ENCODE data around the gene CYP46A1.

Gene CYP46A1

DNA sequence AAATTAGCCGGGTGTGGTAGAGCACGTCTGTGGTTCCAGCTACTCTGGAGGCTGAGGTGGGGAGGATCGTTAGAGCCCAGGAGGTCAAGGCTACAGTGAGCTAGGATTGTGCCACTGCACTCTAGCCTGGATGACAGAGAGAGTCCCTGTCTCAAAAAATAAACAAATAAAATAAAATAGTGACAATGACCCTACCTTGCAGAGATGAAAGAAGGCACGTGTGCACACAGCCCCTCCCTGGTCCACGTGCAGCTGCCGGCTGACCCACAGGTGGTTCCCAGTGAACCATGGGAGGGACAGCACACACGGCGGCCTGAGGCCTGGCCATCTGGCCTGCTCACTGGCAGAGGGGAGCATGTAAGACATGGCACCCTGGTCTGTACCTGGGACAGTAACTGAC, 34.5 kb upstream of the CYP46A1 start:
- Histone ChIP-seq H3K4me1 (ENCODE audit: insufficient read depth, low read length, severe bottlenecking) (no peaks in the 10 kb centered on the region), H3K4me2 (ENCODE audit: low read length) (no peak overlapping the region), H3K9me2 (ENCODE audit: low read depth, low read length) (no peaks in the 10 kb centered on the region), H3K79me2 (ENCODE audit: insufficient read depth, low read length) (no peaks in the 10 kb centered on the region), H2AFZ (ENCODE audit: low read length) (no peak overlapping the region), H3K9me3 (ENCODE audit: low read length) (no peaks in the 10 kb centered on the region), H3F3A (ENCODE audit: insufficient read depth, low read length) (no peaks in the 10 kb centered on the region), H3K27ac (ENCODE audit: low read depth, low read length, poor library complexity, severe bottlenecking) (no peak overlapping the region), H4K20me1 (ENCODE audit: insufficient read depth, low read length) (no peaks in the 10 kb centered on the region), H3K4me3 (ENCODE audit: low read depth, low read length, poor library complexity, severe bottlenecking) (no peak overlapping the region), H3K9ac (ENCODE audit: low read length) (no peak overlapping the region), H3K36me3 (ENCODE audit: insufficient read depth, low read length) (no peaks in the 10 kb centered on the region), H3K27me3 (ENCODE audit: insufficient read depth, low read length) (no peaks in the 10 kb centered on the region; the same call in 1 of the 2 replicates)
- no peak for TF ChIP-seq EZH2 (IDR thresholded peaks at IDR 0.05; ENCODE audit: borderline replicate concordance, low read length)
- TF ChIP-seq, protein P1, sequence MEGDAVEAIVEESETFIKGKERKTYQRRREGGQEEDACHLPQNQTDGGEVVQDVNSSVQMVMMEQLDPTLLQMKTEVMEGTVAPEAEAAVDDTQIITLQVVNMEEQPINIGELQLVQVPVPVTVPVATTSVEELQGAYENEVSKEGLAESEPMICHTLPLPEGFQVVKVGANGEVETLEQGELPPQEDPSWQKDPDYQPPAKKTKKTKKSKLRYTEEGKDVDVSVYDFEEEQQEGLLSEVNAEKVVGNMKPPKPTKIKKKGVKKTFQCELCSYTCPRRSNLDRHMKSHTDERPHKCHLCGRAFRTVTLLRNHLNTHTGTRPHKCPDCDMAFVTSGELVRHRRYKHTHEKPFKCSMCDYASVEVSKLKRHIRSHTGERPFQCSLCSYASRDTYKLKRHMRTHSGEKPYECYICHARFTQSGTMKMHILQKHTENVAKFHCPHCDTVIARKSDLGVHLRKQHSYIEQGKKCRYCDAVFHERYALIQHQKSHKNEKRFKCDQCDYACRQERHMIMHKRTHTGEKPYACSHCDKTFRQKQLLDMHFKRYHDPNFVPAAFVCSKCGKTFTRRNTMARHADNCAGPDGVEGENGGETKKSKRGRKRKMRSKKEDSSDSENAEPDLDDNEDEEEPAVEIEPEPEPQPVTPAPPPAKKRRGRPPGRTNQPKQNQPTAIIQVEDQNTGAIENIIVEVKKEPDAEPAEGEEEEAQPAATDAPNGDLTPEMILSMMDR (IDR thresholded peaks at IDR 0.05; ENCODE audit: low read length), result no peak

DNA sequence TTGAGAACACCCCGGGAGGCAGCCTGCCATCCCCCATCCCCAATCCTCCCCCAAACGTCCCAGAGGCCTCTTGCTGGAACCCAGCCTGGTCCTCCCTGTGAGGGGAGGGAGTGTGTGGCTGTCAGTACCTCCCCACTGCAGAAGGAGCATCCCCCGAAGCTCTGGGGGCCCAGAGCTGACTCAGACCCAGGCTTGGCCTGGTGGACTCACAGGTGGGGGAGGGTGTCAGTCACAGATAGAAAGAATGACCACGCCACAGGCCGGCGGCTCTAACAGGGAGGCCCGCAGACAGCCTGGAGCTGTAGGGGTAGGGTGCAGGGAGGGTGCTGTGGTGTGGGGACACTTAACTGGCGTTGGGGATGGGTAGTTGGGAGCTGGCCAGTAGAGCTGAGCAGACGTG, 33.9 kb upstream of the CYP46A1 start:
- H3K27me3 ChIP-seq (ENCODE audit: insufficient read depth, low read length), result no peaks in the 10 kb centered on the region; the same call in 1 of the 2 replicates
- H3K4me1 ChIP-seq (ENCODE audit: insufficient read depth, low read length, severe bottlenecking), result no peaks in the 10 kb centered on the region
- H3K36me3 ChIP-seq (ENCODE audit: insufficient read depth, low read length), result no peaks in the 10 kb centered on the region
- H3K79me2 ChIP-seq (ENCODE audit: insufficient read depth, low read length), result no peaks in the 10 kb centered on the region
- H3K27ac ChIP-seq (ENCODE audit: low read depth, low read length, poor library complexity, severe bottlenecking), result no peak overlapping the region
- H3K9ac ChIP-seq (ENCODE audit: low read length), result no peak overlapping the region
- H2AFZ ChIP-seq (ENCODE audit: low read length), result no peak overlapping the region
- H3K4me3 ChIP-seq (ENCODE audit: low read depth, low read length, poor library complexity, severe bottlenecking), result no peak overlapping the region
- H3K4me2 ChIP-seq (ENCODE audit: low read length), result no peak overlapping the region
- no peaks in the 10 kb centered on the region for H4K20me1 ChIP-seq (ENCODE audit: insufficient read depth, low read length)
- TF ChIP-seq EZH2 (IDR thresholded peaks at IDR 0.05; ENCODE audit: borderline replicate concordance, low read length), result no peak
- TF ChIP-seq, protein P1 (IDR thresholded peaks at IDR 0.05; ENCODE audit: low read length), result no peak
- no peaks in the 10 kb centered on the region for H3K9me3 ChIP-seq (ENCODE audit: low read length)
- no peaks in the 10 kb centered on the region for H3K9me2 ChIP-seq (ENCODE audit: low read depth, low read length)
- H3F3A ChIP-seq (ENCODE audit: insufficient read depth, low read length), result no peaks in the 10 kb centered on the region

DNA sequence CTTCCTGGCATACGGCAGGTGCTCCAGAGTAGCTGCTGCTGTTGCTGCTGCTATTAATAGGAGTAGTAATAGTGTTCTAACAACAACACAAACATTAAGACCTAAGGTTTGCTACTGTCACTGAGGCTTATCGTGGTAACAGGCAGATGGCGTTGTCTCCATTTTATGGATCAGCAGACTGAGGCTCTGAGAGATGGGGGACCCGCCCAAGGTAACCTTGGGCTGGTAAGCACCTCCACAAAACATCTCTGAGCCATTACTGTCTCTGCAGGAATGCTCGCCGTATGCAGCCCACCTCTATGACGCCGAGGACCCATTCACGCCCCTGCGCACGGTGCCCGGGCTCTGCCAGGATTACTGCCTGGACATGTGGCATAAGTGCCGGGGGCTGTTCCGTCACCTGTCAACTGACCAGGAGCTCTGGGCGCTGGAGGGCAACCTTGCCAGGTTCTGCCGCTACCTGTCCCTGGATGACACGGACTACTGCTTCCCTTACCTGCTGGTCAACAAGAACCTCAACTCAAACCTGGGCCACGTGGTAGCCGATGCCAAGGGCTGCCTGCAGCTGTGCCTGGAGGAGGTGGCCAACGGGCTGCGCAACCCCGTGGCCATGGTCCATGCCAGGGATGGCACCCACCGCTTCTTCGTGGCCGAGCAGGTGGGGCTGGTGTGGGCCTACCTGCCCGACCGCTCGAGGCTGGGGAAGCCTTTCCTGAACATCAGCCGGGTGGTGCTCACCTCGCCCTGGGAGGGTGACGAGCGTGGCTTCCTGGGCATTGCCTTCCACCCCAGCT, 31.9 kb upstream of the CYP46A1 start:
- H3K4me2 ChIP-seq (ENCODE audit: low read length), result no peak overlapping the region
- no peak overlapping the region for H2AFZ ChIP-seq (ENCODE audit: low read length)
- TF ChIP-seq, protein P1 (IDR thresholded peaks at IDR 0.05; ENCODE audit: low read length), result no peak
- TF ChIP-seq EZH2 (IDR thresholded peaks at IDR 0.05; ENCODE audit: borderline replicate concordance, low read length), result no peak
- no peaks in the 10 kb centered on the region for H3K79me2 ChIP-seq (ENCODE audit: insufficient read depth, low read length)
- H3K4me1 ChIP-seq (ENCODE audit: insufficient read depth, low read length, severe bottlenecking), result no peaks in the 10 kb centered on the region
- no peak overlapping the region for H3K9ac ChIP-seq (ENCODE audit: low read length)
- H3K9me2 ChIP-seq (ENCODE audit: low read depth, low read length), result no peaks in the 10 kb centered on the region
- no peak overlapping the region for H3K4me3 ChIP-seq (ENCODE audit: low read depth, low read length, poor library complexity, severe bottlenecking)
- H3F3A ChIP-seq (ENCODE audit: insufficient read depth, low read length), result no peaks in the 10 kb centered on the region
- no peaks in the 10 kb centered on the region for H3K36me3 ChIP-seq (ENCODE audit: insufficient read depth, low read length)
- H4K20me1 ChIP-seq (ENCODE audit: insufficient read depth, low read length), result no peaks in the 10 kb centered on the region
- H3K27ac ChIP-seq (ENCODE audit: low read depth, low read length, poor library complexity, severe bottlenecking), result no peak overlapping the region
- no peaks in the 10 kb centered on the region; the same call in 1 of the 2 replicates for H3K27me3 ChIP-seq (ENCODE audit: insufficient read depth, low read length)
- no peaks in the 10 kb centered on the region for H3K9me3 ChIP-seq (ENCODE audit: low read length)
